Cardiac fibroblast (primary cell): Measurements from ENCODE around the gene RTEL1.

Source experiments
- DNase-seq, 2 donors: peaks; one replicate each; pipeline versions ENCODE4 v3.0.0 to v3.0.0-alpha.2; 2010; ENCODE audit warnings: low read depth in 2 of 2
- H3K4me3 ChIP-seq, 2 donors: replicated peaks in 1 of 2; 1 replicate in 1 of 2; 2 replicates in 1 of 2; pipeline ENCODE4 v1.5.1; 2011; ENCODE audit warnings: low read depth in 2 of 2, low read length in 2 of 2, mild to moderate bottlenecking in 2 of 2, moderate library complexity in 1 of 2
- CTCF ChIP-seq: IDR thresholded peaks from one replicate; pipeline ENCODE4 v1.5.1; 2011; ENCODE audit warnings: low read depth, mild to moderate bottlenecking, low read length, inconsistent platforms

The RTEL1 gene

DNA sequence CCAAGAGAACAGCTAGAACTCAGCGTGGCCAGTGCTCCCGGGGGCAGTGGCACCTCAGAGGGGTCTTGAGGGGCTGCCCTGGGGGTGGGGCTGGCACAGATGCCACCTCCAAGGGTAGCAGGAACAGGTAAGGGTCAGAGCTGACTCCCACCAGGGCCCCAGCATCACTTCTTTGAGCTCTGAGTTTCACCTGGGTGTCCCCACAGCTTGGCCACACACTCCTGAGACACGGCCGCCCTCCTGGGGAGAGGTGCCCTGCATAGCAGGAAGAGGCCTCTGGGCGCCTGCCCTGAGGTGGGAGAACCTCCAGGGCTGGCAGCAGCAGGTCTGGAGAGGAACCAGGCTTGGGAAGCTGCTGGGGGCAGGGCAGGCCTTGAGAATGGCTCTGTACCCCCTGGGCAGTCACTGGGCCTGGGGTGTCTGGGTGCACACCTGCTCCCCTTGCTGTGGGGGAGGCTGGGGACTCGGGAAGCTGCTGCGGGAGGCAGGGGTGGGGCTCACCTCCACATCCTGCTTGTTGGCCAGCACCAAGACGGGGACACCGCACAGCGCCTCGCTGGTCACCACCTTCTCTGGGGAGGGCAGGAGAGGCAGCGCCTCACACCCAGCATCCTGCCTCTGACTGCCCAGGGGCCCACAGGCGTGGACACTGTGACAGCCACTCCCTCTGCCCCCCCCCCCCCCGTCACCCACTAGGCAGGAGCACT, 43.4 kb downstream of the RTEL1 start:
- no peak overlapping the region for H3K4me3 ChIP-seq
- no peak for TF ChIP-seq CTCF
- no peak for DNase-seq

DNA sequence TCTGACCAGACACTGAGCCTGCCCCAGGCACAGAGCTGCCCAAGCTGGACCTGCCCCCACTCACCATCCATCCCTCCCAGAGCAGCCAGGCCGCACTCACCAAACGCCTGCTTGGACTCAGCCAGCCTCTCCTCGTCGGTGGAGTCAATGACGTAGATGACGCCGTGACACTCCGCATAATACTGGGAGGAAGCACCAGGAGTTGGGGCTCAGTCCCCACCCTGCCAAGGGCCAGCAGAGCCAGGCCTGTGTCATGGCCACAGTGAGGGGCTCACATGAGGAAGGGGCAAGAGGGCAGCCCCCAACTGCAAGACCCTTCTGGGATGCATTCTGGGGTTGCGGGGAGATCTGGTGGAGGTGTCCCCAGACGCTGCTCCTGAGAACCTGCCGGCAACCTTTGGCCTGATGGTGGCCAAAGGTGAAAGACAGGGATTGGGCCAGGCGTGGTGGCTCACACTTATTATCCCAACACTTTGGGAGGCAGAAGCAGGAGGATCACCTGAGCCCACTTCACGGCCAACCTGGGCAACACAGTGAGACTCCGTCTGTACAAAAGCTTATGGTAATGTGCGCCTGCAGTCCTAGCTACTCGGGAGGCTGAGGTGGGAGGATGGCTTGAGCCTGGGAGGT, 44.0 kb downstream of the RTEL1 start:
- no peak overlapping the region for H3K4me3 ChIP-seq
- DNase-seq: no peak
- TF ChIP-seq CTCF: no peak

GRCh38 chr20:63702751-63703470, 44.8 kb downstream of the RTEL1 start:
- no peak for DNase-seq
- no peak for TF ChIP-seq CTCF
- no peak overlapping the region for H3K4me3 ChIP-seq

- no peak overlapping the region for H3K4me3 ChIP-seq
- DNase-seq: no peak
These were observed 45.4 kb downstream of the RTEL1 start for GRCh38 chr20:63703471-63703975.

GRCh38 chr20:63703976-63704748, 46.0 kb downstream of the RTEL1 start:
- no peak overlapping the region for H3K4me3 ChIP-seq
- no peak for DNase-seq
- no peak for TF ChIP-seq CTCF

More at GRCh38 chr20:63703471-63703975, 45.4 kb downstream of the RTEL1 start:
- TF ChIP-seq CTCF: no peak

DNA sequence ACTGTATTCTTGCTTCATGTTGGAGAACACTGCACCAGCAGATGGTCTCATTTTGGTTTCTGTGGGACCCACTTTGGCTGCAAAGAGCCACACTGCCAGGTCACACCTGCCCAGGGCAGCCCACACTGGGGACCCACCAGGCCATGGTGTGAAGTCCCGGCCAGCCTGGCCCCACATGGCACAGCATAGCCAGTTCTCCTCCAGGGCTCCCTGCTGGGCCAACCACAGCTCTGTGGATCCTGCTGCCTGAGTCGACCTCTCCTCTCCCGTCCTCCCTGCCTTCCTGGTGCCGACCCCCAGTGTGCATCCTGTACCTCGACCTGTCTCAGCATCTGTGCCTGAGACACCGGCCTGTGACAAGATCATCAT, 46.6 kb downstream of the RTEL1 start:
- no peak for DNase-seq
- H3K4me3 ChIP-seq: no peak overlapping the region
- no peak for TF ChIP-seq CTCF
